DMS53 treated with DMSO at 0.1 percent for 48 hours (cell line): ENCODE results near the gene PDE4D.
A peak's percentile ranks its signal among the peaks of the same experiment; 100 is the strongest.

Source experiments
- DNase-seq: peaks from one replicate; lab custom pipeline; 2025; ENCODE audit not compliant: unreplicated experiment; lab: John Stamatoyannopoulos, UW

The PDE4D gene

DNA sequence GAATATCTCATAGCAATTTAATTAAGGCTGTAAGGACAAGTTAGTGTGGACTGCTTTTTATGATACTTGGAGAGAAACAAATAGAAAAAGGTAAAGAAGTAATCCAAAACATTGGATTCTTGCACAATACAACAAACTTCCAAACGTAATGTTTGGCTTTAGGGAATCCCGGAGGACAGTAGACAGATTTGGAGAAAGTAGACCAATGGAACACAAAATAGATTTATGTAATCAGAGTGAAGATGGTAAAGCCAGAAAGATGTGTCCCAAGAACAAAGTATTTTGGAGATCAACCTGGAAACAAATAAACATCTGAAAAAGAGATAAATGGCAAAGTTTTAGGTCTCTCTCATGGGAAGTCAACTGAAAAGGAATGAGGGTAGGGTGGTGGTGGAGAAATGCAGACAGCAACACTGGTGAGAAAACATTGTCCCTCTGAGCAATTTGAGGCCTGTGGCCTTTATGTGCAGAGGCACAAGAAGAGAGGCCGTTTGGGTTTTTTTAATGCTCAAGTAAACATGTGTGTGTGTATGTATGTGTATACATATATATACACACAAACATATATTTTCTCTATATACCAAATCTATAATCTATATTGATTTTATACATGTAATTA, 620.6 kb downstream of the PDE4D start:
- DNase-seq = no peak

GRCh38 chr5:59268756-59269415, 624.6 kb downstream of the PDE4D start:
- no peak for DNase-seq

- DNase-seq = no peak
These were observed 626.5 kb downstream of the PDE4D start for GRCh38 chr5:59267033-59267432.

- no peak for DNase-seq
These were observed 627.1 kb downstream of the PDE4D start for GRCh38 chr5:59266410-59266809.

DNA sequence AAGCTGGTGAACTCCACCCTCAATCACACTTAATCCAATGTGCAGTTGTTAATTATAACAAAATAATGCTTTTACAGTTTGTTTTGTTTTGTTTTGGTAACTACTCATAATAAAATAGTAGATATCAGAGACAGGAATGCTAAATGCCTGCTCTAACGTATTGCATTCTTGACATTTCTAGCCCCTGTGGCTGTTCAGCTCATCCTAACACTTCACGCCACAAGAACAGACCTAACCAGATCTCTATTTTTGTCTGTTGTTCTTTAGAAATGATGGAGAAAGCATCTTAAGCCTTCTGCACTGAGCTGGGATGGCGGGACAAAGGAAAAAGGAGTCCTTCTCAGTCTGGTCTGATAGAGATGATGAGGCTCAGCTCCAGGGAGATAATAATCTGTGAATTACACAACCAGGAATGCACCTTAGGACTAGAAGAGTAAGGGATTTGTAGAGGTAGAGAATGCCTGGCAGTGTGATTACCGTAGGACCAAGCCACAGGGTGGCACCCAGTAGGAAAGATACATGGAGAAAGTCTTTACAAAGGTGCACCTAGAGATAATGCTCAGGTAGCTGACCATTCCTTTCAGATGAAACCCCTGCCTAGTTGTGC, 628.8 kb downstream of the PDE4D start:
- no peak for DNase-seq

DNA sequence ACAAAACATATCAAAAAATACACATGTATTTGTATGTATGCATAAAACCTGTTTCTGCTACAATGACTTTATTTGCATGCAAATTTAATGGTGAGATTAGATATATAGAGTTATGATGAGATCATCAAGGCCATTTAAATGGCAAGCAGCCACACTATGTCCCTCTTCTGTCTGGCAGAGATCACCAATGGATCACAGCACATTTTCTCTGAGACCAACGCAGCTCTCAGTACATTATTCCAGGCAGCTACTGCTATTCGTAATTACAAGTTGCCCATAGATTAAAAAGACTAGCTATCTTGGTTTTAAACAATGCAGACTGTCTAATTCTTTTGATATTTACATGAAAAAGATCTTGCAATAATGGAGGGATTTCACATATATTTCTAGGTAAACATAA, 629.5 kb downstream of the PDE4D start:
- DNase-seq = no peak

- no peak for DNase-seq
These were observed 631.6 kb downstream of the PDE4D start for GRCh38 chr5:59261969-59262368.

DNA sequence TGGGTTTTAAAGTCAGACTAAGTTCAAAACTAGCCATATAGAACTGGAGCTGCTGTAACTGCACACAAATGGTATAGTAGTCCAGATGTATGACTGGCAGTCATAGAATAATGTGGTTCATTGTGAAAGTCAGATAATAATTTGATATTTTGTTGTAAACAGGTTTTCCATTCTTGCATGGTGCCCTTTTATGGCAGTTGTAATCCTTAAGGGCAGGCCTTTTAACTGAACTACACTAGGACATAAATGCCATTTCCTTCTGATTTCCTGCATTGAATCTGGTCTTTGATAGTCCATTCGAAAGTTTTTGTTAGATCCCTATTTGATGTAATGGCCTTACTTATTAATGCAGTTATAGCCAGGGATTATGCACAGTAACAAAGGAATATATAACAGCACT, 632.6 kb downstream of the PDE4D start:
- no peak for DNase-seq

- DNase-seq = no peak
These were observed 633.3 kb downstream of the PDE4D start for GRCh38 chr5:59260200-59260599.

DNA sequence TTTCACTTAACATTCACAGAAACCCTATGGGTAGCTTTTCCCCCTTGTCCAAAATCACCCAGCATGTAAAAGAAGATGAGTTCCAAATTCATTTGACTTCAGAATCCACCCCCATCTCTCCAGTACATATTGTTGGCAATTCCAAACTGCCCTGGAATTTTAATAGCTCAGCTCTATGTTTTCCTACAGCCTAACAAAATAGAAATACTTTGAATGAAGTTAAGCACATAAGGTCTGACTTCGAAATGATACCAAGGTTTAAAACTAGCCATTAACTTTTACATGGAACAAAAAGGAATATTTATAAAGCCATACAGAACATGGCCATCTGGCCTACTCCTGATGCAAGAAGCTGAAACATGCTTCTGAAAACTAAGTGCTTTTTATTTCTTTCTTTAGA, 634.3 kb downstream of the PDE4D start:
- DNase-seq = no peak

DNA sequence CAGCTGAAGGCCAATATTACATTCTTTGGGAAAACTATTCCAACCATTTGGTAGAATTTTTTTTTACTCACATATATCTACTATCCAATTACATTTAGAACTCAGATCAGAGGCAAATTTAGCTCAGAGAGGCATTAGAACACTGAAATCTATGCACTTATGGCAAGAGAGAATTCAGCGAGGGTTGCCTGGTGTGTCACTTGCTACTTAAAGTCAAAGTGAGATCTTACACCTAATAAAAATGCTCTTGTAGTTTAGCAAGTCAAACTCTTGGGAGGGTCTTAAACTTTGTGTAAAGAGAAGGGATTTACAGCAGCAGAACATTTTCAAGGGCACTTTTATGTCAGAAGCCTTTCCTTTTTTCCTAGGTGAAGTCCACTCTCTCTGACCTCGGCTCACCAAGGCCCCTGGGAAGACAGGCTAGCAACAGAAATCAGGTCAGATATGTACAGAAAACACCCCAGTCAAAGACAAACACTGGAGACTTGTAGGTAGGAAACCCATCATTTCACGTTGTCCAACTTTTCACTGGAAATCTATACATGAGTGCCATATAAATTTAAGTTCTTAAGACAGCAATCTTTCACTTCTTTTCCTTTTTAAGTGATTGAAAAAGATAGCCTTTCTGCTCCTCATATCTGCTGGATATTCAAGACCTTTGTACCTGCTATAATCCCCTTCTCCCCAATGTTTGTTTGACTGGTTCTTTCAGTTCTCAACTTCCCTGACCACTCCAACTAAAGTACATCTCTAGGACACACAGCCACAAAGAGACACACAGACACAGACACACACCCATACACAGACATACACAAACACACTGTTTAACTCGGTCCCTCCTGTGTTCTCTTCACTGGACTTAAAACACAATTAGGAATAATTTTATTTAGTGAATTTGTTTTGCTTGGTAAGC, 635.8 kb downstream of the PDE4D start:
- peak; percentile 6 for DNase-seq

- DNase-seq = no peak
These were observed 637.2 kb downstream of the PDE4D start for GRCh38 chr5:59256331-59256730.

DNA sequence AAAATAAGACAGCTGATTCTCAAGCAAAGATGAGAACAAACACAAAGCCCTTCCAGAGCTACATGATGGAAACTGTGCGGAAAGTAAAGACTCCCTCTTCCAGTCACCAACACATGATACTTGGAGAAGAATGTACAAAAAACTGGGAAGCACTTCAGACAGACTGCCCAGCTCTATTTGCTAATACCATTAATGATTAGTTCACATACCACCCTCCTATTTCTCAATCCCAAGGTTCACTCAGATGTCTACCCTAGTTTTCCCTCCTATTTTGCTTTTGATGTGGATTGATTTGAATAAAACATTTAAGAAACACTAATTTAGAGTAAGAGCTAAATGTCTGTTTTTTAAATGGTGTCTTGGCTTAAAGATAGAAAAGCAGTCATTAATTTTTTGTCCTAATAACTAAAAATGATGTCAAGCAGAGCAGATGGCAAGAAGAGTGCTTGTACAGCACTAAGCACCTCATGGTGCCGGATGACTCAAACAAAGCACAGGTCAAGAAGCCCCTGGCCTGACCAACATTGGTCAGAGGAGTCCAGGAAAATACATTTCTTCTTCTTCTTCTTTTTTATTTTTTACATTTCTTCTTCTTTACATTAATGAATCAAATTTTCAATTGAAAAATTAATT, 639.4 kb downstream of the PDE4D start:
- DNase-seq = no peak

DNA sequence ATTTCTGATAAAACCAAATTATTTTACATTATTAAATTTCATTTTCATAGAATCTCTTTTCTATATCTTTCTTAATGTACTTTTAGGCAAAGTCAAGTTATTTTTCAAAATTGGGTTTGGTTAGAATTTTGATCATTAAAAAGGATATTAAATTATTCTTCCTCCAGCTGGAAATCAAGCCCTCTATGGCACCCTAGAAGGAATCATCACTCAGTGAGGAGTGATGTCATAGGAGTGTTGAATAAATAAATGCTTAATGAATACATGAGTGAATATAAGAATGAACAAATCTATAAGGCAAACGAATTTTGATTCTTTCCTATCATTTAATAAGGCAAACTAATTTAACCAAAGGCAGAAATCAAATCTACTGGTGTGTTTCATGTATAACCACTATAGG, 639.9 kb downstream of the PDE4D start:
- no peak for DNase-seq

DNA sequence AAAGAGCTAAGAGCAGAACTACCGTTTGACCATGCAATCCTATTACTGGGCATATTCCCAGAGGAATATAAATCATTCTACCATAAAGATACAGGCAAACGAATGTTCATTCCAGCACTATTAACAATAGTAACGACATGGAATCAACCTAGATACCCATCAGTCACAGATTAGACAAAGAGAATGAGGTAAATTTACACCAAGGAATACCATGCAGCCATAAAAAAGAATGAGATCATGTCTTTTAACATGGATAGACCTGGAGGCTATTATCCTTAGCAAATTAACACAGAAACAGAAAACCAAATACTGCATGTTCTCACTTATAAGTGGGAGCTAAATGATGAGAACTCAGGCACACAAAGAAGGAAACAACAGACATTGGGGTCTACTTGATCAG, 641.9 kb downstream of the PDE4D start:
- no peak for DNase-seq

GRCh38 chr5:59249726-59250125, 643.8 kb downstream of the PDE4D start:
- DNase-seq = no peak

- no peak for DNase-seq
These were observed 644.4 kb downstream of the PDE4D start for GRCh38 chr5:59249160-59249559.

GRCh38 chr5:59246882-59247281, 646.6 kb downstream of the PDE4D start:
- DNase-seq = no peak

DNA sequence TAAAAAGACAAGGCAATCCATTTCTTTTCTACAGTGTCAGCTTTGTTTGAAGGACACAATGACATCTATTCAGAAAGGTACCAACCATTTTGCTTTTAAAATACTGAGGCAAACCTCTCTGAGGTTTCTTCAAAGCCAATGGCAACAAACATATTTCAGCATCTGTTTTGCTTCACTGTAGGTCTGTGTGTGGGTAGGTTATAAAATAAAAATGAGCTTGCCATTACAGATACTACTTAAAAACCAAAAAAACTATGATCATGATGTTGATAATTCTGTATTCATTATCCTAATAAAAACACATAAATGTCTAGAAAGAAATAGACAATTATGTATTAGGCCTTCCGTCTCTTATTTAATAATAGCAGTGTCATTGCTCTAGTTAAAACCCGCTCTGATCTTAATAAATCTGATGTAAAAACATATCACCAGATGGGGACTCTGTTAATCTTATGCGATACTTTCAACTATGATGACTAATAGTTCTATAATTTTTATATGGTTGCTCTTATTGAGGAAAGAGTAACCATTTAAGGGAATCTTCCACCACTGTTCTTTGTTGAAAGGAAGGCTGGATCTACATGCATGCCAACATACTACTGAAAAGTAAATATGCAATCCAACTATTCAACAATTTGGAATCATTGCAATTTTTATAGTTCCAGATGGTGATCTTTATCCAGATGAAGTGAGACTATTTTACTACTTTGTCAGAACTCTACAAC, 647.2 kb downstream of the PDE4D start:
- no peak for DNase-seq

GRCh38 chr5:59245198-59245597, 648.3 kb downstream of the PDE4D start:
- DNase-seq = no peak

GRCh38 chr5:59241552-59241951, 652.0 kb downstream of the PDE4D start:
- no peak for DNase-seq
